Measurements from ENCODE around the gene SYNCRIP.

DNA sequence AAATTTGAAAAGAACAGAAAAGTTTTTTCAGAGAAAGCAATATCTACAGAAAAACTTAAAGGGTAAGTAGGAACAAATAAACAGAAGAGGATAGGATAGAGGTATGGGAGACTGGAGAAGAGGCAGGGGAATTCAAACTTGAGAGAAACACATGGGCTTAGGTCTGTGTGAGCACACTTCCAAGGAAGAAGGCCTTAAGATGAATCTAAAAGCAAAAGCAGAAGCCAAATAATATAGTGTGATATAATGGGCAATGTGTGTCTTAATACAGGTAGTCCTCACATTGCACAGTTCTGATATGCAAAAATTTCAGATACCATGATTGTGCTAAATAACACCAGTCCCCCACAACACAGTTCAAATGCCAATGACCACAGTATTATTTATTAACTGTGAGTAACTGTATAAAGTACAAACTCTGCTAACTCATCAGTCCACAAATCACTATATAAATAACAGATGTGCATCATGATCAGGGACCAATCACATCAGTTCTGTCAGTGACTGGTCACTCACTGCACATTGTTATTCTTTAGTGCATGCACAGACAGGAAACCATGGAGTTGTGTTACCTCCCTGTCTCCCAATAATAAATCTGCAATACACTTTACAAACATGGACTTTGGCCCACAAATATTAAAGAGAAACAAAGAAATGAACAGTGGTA, 67.6 kb downstream of the SYNCRIP start:
- TF ChIP-seq, protein P1, sequence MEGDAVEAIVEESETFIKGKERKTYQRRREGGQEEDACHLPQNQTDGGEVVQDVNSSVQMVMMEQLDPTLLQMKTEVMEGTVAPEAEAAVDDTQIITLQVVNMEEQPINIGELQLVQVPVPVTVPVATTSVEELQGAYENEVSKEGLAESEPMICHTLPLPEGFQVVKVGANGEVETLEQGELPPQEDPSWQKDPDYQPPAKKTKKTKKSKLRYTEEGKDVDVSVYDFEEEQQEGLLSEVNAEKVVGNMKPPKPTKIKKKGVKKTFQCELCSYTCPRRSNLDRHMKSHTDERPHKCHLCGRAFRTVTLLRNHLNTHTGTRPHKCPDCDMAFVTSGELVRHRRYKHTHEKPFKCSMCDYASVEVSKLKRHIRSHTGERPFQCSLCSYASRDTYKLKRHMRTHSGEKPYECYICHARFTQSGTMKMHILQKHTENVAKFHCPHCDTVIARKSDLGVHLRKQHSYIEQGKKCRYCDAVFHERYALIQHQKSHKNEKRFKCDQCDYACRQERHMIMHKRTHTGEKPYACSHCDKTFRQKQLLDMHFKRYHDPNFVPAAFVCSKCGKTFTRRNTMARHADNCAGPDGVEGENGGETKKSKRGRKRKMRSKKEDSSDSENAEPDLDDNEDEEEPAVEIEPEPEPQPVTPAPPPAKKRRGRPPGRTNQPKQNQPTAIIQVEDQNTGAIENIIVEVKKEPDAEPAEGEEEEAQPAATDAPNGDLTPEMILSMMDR (IDR thresholded peaks at IDR 0.05), result no peak
- TF ChIP-seq POLR2AphosphoS5 (IDR thresholded peaks at IDR 0.05; ENCODE audit: low read depth, low read length) (no peak), EP300 (IDR thresholded peaks at IDR 0.05; ENCODE audit: borderline replicate concordance in 1 of 2, low read depth in 1 of 2, low read length in 1 of 2) (no peak), JUND (IDR thresholded peaks at IDR 0.05) (no peak), RAD21 (IDR thresholded peaks at IDR 0.05; ENCODE audit: low read length) (no peak), RFX5 (IDR thresholded peaks at IDR 0.05; ENCODE audit: low read length) (no peak)

All from SK-N-SH (cell line).